HepG2 (cell line): ENCODE measurements around the gene CCND1. TPM values are rescaled to one million over a fixed set of nuclear protein-coding genes. Genes with fewer than 3 reads are reported as not detected.

ENCODE experiments used
- CENPT ChIP-seq: sonication (generic); formaldehyde crosslinking; IDR thresholded peaks from 2 replicates; pipeline ENCODE4 v1.8.0; 2022; ENCODE audit warnings: low read depth, mild to moderate bottlenecking, moderate library complexity, missing genetic modification reagents
- KDM3A ChIP-seq: IDR thresholded peaks from 2 replicates; pipeline ENCODE4 v1.6.1; 2018; ENCODE audit warnings: low read depth, missing compliant biosample characterization
- KLF15 ChIP-seq: sonication (generic); formaldehyde crosslinking; IDR thresholded peaks from 2 replicates; pipeline ENCODE4 v1.8.1; 2023; ENCODE audit warnings: borderline replicate concordance, mild to moderate bottlenecking, inconsistent platforms, missing genetic modification reagents, mixed read lengths
- MED1 ChIP-seq: sonication (generic); formaldehyde crosslinking; IDR thresholded peaks from 2 replicates; pipeline ENCODE4 v1.4.0; 2020; ENCODE audit warnings: missing genetic modification reagents
- NCOA1 ChIP-seq: sonication (generic); formaldehyde crosslinking; IDR thresholded peaks from 2 replicates; pipeline ENCODE4 v1.9.0; 2021; ENCODE audit warnings: missing genetic modification reagents
- SALL2 ChIP-seq: sonication (generic); formaldehyde crosslinking; IDR thresholded peaks from 2 replicates; pipeline ENCODE4 v1.8.1; 2023; ENCODE audit warnings: mild to moderate bottlenecking, missing genetic modification reagents, inconsistent platforms
- SRY ChIP-seq: sonication (generic); formaldehyde crosslinking; IDR thresholded peaks from 2 replicates; pipeline ENCODE4 v1.8.0; 2022; ENCODE audit warnings: mild to moderate bottlenecking, missing genetic modification reagents
- TAF15 ChIP-seq: fragments of 200-400 bp; formaldehyde crosslinking; IDR thresholded peaks from one replicate; pipeline ENCODE4 v1.6.1; 2018; ENCODE audit warnings: mild to moderate bottlenecking, low read depth, low read length; ENCODE audit not compliant: poor library complexity, severe bottlenecking
- TP53 ChIP-seq: sonication (generic); formaldehyde crosslinking; conservative IDR thresholded peaks from 2 replicates; pipeline ENCODE4 v1.4.0; 2020; ENCODE audit warnings: missing genetic modification reagents
- ZNF331 ChIP-seq: sonication (generic); formaldehyde crosslinking; IDR thresholded peaks from 2 replicates; pipeline ENCODE4 v1.4.0; 2020; ENCODE audit warnings: missing genetic modification reagents
- ZNF619 ChIP-seq: sonication (generic); formaldehyde crosslinking; IDR thresholded peaks from 2 replicates; pipeline ENCODE4 v1.4.0; 2020; ENCODE audit warnings: mild to moderate bottlenecking, missing genetic modification reagents
- ZNF775 ChIP-seq: sonication (generic); formaldehyde crosslinking; IDR thresholded peaks from 2 replicates; pipeline ENCODE4 v1.4.0; 2020; ENCODE audit warnings: missing genetic modification reagents, mild to moderate bottlenecking, moderate library complexity, borderline replicate concordance
- ZNF792 ChIP-seq: IDR thresholded peaks from 2 replicates; pipeline ENCODE4 v1.6.1; 2016
- polyA plus RNA-seq, 8 experiments: library from polyadenylated mRNA; depleted of rRNA in 3 of 8; stranded (reverse) in 7 of 8; unstranded in 1 of 8; fragments of >200 nt; fragmentation: Illumina TruSeq in 4 of 8; extraction: Trizol in 4 of 8; gene quantifications; 2 replicates each; pipeline versions ENCODE4 v1.2.1 to v1.2.3, GENCODE V29; 2011 to 2016; ENCODE audit warnings: low read depth in 4 of 8, missing spikeins in 1 of 8, mixed read lengths in 1 of 8; ENCODE audit not compliant: insufficient read depth in 1 of 8
- total RNA-seq, 5 experiments: library from RNA; depleted of rRNA; stranded (reverse); fragments of >200 nt; fragmentation: Illumina TruSeq; extraction: Trizol; gene quantifications; 2 replicates each; pipeline ENCODE4 v1.2.3, GENCODE V29; 2016; ENCODE audit warnings: low read depth in 1 of 5
- TF ChIP-seq, protein P1 (sequence below): sonication (generic); formaldehyde crosslinking; IDR thresholded peaks from 2 replicates; pipeline ENCODE4 v1.5.1; 2020; ENCODE audit warnings: mild to moderate bottlenecking, moderate library complexity, missing genetic modification reagents
- TF ChIP-seq, protein P2 (sequence below): sonication (generic); formaldehyde crosslinking; IDR thresholded peaks from 2 replicates; pipeline ENCODE4 v1.4.0; 2020; ENCODE audit warnings: mild to moderate bottlenecking, low read depth, missing genetic modification reagents
- TF ChIP-seq, protein P3 (sequence below): sonication (generic); formaldehyde crosslinking; IDR thresholded peaks from 2 replicates; pipeline ENCODE4 v1.4.0; 2020; ENCODE audit warnings: mild to moderate bottlenecking, missing genetic modification reagents
- TF ChIP-seq, protein P4 (sequence below): IDR thresholded peaks from 2 replicates; pipeline ENCODE4 v1.6.1; 2018; ENCODE audit warnings: missing genetic modification reagents
- TF ChIP-seq, protein P5 (sequence below): sonication (generic); formaldehyde crosslinking; IDR thresholded peaks from 2 replicates; pipeline ENCODE4 v1.5.0; 2020; ENCODE audit warnings: mild to moderate bottlenecking, missing genetic modification reagents
- TF ChIP-seq, protein P6 (sequence below): sonication (generic); formaldehyde crosslinking; IDR thresholded peaks from 2 replicates; pipeline ENCODE4 v1.8.1; 2023; ENCODE audit warnings: mild to moderate bottlenecking, inconsistent platforms, moderate library complexity, missing genetic modification reagents, borderline replicate concordance

Gene CCND1
- total and polyA plus RNA-seq, 2 of the 13 experiments (the other 11 are each of a cell fraction or from before 2014, with no cell fraction given), result 107 to 136 TPM

DNA sequence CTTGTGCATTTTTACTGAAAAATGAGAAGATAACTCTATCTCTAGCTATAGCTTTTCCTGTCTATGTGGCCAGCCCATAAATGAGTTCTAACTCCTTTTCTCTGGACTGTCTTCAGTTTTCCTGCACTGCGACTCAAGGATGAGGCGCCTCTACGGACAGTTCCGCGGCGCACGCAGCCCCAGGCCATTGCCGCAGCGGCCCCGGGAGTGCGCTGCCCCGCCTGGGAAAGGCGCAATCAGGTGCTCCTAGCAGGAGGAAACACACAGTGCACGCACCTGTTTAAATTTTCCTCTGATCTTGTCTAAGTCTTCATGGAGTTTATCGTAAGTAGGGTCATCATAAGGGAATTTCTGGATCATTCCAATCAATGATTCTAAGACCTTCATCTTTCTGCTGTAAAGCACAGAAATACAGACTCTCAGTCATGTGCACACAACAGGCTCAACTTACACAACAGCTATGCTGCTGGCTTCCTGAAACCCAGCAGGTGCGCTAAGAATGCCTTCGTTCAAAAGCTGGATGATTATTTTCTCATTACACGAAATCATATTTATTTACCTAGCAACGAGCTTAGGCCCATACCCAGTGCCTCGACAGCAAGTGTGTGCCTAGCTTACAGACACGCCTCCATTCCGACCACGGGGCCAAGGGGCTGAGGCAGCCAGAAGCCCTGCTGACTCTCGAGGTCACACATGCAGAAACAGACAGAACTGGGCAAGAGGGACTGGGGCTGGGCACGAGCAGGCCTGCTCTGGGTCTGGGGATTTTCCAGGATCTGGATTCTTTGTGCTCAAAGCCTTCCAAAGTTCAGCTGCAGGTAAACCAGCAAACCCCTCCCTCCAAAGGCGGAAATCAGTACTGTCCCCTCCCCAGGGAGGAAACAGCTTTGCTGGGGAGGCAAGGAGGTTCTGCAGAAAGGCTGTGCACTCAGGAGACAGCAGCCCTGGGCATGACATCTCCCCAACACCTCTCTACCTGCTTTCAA, 27.0 kb downstream of the CCND1 start (continued):
- TF ChIP-seq SALL2 (CRISPR knock-in tag) (0 out of 2 replicates have a peak, but pooled peaks have one; percentile 58), TAF15 (no peak), ZNF792 (0 out of 2 replicates have a peak, but pooled peaks have one; percentile 79), TP53 (CRISPR knock-in tag) (peak; percentile 51; the same call in 1 of the 2 replicates), KDM3A (CRISPR knock-in tag) (peak; percentile 81; the same call in 1 of the 2 replicates), SRY (peak; percentile 65; the same call in 1 of the 2 replicates), NCOA1 (CRISPR knock-in tag) (no peak), KLF15 (CRISPR knock-in tag) (no peak), CENPT (CRISPR knock-in tag) (0 out of 2 replicates have a peak, but pooled peaks have one; percentile 69), ZNF619 (CRISPR knock-in tag) (peak; percentile 67; the same call in 1 of the 2 replicates), MED1 (CRISPR knock-in tag) (peak; percentile 96), ZNF331 (CRISPR knock-in tag) (peak; percentile 57; the same call in 1 of the 2 replicates), ZNF775 (CRISPR knock-in tag) (no peak)
- TF ChIP-seq, protein P1, sequence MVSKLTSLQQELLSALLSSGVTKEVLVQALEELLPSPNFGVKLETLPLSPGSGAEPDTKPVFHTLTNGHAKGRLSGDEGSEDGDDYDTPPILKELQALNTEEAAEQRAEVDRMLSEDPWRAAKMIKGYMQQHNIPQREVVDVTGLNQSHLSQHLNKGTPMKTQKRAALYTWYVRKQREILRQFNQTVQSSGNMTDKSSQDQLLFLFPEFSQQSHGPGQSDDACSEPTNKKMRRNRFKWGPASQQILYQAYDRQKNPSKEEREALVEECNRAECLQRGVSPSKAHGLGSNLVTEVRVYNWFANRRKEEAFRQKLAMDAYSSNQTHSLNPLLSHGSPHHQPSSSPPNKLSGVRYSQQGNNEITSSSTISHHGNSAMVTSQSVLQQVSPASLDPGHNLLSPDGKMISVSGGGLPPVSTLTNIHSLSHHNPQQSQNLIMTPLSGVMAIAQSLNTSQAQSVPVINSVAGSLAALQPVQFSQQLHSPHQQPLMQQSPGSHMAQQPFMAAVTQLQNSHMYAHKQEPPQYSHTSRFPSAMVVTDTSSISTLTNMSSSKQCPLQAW (CRISPR knock-in tag), result peak; percentile 94
- TF ChIP-seq, protein P2, sequence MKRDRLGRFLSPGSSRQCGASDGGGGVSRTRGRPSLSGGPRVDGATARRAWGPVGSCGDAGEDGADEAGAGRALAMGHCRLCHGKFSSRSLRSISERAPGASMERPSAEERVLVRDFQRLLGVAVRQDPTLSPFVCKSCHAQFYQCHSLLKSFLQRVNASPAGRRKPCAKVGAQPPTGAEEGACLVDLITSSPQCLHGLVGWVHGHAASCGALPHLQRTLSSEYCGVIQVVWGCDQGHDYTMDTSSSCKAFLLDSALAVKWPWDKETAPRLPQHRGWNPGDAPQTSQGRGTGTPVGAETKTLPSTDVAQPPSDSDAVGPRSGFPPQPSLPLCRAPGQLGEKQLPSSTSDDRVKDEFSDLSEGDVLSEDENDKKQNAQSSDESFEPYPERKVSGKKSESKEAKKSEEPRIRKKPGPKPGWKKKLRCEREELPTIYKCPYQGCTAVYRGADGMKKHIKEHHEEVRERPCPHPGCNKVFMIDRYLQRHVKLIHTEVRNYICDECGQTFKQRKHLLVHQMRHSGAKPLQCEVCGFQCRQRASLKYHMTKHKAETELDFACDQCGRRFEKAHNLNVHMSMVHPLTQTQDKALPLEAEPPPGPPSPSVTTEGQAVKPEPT (CRISPR knock-in tag), result peak; percentile 68; the same call in 1 of the 2 replicates
- TF ChIP-seq, protein P3, sequence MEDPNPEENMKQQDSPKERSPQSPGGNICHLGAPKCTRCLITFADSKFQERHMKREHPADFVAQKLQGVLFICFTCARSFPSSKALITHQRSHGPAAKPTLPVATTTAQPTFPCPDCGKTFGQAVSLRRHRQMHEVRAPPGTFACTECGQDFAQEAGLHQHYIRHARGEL (CRISPR knock-in tag), result no peak
- TF ChIP-seq, protein P4, sequence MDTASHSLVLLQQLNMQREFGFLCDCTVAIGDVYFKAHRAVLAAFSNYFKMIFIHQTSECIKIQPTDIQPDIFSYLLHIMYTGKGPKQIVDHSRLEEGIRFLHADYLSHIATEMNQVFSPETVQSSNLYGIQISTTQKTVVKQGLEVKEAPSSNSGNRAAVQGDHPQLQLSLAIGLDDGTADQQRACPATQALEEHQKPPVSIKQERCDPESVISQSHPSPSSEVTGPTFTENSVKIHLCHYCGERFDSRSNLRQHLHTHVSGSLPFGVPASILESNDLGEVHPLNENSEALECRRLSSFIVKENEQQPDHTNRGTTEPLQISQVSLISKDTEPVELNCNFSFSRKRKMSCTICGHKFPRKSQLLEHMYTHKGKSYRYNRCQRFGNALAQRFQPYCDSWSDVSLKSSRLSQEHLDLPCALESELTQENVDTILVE (CRISPR knock-in tag), result peak; percentile 47; the same call in 1 of the 2 replicates
- TF ChIP-seq, protein P5, sequence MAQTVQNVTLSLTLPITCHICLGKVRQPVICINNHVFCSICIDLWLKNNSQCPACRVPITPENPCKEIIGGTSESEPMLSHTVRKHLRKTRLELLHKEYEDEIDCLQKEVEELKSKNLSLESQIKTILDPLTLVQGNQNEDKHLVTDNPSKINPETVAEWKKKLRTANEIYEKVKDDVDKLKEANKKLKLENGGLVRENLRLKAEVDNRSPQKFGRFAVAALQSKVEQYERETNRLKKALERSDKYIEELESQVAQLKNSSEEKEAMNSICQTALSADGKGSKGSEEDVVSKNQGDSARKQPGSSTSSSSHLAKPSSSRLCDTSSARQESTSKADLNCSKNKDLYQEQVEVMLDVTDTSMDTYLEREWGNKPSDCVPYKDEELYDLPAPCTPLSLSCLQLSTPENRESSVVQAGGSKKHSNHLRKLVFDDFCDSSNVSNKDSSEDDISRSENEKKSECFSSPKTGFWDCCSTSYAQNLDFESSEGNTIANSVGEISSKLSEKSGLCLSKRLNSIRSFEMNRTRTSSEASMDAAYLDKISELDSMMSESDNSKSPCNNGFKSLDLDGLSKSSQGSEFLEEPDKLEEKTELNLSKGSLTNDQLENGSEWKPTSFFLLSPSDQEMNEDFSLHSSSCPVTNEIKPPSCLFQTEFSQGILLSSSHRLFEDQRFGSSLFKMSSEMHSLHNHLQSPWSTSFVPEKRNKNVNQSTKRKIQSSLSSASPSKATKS, result no peak
- TF ChIP-seq, protein P6, sequence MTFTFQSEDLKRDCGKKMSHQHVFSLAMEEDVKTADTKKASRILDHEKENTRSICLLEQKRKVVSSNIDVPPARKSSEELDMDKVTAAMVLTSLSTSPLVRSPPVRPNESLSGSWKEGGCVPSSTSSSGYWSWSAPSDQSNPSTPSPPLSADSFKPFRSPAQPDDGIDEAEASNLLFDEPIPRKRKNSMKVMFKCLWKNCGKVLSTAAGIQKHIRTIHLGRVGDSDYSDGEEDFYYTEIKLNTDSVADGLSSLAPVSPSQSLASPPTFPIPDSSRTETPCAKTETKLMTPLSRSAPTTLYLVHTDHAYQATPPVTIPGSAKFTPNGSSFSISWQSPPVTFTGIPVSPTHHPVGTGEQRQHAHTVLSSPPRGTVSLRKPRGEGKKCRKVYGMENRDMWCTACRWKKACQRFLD, result no peak; the same call in 1 of the 2 replicates
